NCI-H146 (cell line): ENCODE measurements around the gene RALB.
"Not testable (repeated sequence)": the region's sequence is repeated elsewhere in the genome, so short reads cannot be mapped to it uniquely, and the experiment has no call there.

Experiments
- DNase-seq: peaks from one replicate; lab custom pipeline; 2025; lab: John Stamatoyannopoulos, UW

RALB gene

GRCh38 chr2:120243211-120243610 is 9.4 kb upstream of the RALB start:
- DNase-seq: no peak

GRCh38 chr2:120243875-120244553 is 8.6 kb upstream of the RALB start:
- DNase-seq: peak; percentile 73

- no peak for DNase-seq
These were observed 7.8 kb upstream of the RALB start for GRCh38 chr2:120244656-120245519.

- peak; percentile 99 for DNase-seq
These were observed 6.9 kb upstream of the RALB start for GRCh38 chr2:120245520-120246332.

GRCh38 chr2:120246546-120247300 is 5.9 kb upstream of the RALB start:
- peak; percentile 62 for DNase-seq

GRCh38 chr2:120247851-120248250 is 4.8 kb upstream of the RALB start:
- no peak for DNase-seq

GRCh38 chr2:120250640-120251039 is 2.0 kb upstream of the RALB start:
- DNase-seq: no peak

GRCh38 chr2:120251078-120251477 is 1.6 kb upstream of the RALB start:
- DNase-seq: no peak

- no peak for DNase-seq
These were observed 800 bp upstream of the RALB start for GRCh38 chr2:120251880-120252224.

- peak; percentile 64 for DNase-seq
These were observed 600 bp downstream of the RALB start for GRCh38 chr2:120253021-120253882.

GRCh38 chr2:120254178-120254577 is 1.5 kb downstream of the RALB start:
- no peak for DNase-seq

GRCh38 chr2:120255071-120255470 is 2.4 kb downstream of the RALB start:
- DNase-seq: no peak

- DNase-seq: no peak
These were observed 3.5 kb downstream of the RALB start for GRCh38 chr2:120255986-120256650.

- DNase-seq: no peak
These were observed 4.0 kb downstream of the RALB start for GRCh38 chr2:120256651-120257000.

- no peak for DNase-seq
These were observed 4.9 kb downstream of the RALB start for GRCh38 chr2:120257522-120257921.

- DNase-seq: no peak
These were observed 5.5 kb downstream of the RALB start for GRCh38 chr2:120258196-120258595.

GRCh38 chr2:120259939-120260338 is 7.3 kb downstream of the RALB start:
- not testable (repeated sequence) for DNase-seq

- DNase-seq: no peak
These were observed 8.1 kb downstream of the RALB start for GRCh38 chr2:120260736-120261135.

GRCh38 chr2:120261387-120262006 is 8.8 kb downstream of the RALB start:
- no peak for DNase-seq

GRCh38 chr2:120262150-120262549 is 9.5 kb downstream of the RALB start:
- no peak for DNase-seq
